ENCODE data around the gene TMEM156. TPM values are rescaled to one million over a fixed set of nuclear protein-coding genes. Genes with fewer than 3 reads are reported as not detected.
A peak's percentile ranks its signal among the peaks of the same experiment; 100 is the strongest.
"Not testable (repeated sequence)": the region's sequence is repeated elsewhere in the genome, so short reads cannot be mapped to it uniquely, and the experiment has no call there.

The TMEM156 gene
- total and polyA plus RNA-seq, 2 experiments from 2014 or later = not detected

DNA sequence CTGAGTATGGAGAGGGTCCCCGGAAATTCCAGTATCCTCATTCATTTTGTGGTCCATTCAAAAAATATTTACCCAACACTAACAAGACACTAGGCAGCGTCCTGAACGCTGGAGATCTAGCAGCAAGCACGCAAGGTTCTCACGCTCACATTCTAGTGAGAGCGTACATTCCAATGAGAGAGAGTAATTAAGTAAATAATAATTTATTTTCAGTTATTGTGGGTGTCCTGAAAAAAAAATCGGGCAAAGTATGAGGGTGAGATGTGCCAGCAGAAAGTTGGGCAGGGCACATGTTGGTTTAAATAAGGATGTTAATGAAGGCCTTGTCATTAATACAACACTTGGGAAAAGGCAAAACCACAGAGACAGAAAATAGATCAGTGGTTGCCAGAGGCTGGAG, 4.0 kb upstream of the TMEM156 start (continued):
- TF ChIP-seq, protein P1, sequence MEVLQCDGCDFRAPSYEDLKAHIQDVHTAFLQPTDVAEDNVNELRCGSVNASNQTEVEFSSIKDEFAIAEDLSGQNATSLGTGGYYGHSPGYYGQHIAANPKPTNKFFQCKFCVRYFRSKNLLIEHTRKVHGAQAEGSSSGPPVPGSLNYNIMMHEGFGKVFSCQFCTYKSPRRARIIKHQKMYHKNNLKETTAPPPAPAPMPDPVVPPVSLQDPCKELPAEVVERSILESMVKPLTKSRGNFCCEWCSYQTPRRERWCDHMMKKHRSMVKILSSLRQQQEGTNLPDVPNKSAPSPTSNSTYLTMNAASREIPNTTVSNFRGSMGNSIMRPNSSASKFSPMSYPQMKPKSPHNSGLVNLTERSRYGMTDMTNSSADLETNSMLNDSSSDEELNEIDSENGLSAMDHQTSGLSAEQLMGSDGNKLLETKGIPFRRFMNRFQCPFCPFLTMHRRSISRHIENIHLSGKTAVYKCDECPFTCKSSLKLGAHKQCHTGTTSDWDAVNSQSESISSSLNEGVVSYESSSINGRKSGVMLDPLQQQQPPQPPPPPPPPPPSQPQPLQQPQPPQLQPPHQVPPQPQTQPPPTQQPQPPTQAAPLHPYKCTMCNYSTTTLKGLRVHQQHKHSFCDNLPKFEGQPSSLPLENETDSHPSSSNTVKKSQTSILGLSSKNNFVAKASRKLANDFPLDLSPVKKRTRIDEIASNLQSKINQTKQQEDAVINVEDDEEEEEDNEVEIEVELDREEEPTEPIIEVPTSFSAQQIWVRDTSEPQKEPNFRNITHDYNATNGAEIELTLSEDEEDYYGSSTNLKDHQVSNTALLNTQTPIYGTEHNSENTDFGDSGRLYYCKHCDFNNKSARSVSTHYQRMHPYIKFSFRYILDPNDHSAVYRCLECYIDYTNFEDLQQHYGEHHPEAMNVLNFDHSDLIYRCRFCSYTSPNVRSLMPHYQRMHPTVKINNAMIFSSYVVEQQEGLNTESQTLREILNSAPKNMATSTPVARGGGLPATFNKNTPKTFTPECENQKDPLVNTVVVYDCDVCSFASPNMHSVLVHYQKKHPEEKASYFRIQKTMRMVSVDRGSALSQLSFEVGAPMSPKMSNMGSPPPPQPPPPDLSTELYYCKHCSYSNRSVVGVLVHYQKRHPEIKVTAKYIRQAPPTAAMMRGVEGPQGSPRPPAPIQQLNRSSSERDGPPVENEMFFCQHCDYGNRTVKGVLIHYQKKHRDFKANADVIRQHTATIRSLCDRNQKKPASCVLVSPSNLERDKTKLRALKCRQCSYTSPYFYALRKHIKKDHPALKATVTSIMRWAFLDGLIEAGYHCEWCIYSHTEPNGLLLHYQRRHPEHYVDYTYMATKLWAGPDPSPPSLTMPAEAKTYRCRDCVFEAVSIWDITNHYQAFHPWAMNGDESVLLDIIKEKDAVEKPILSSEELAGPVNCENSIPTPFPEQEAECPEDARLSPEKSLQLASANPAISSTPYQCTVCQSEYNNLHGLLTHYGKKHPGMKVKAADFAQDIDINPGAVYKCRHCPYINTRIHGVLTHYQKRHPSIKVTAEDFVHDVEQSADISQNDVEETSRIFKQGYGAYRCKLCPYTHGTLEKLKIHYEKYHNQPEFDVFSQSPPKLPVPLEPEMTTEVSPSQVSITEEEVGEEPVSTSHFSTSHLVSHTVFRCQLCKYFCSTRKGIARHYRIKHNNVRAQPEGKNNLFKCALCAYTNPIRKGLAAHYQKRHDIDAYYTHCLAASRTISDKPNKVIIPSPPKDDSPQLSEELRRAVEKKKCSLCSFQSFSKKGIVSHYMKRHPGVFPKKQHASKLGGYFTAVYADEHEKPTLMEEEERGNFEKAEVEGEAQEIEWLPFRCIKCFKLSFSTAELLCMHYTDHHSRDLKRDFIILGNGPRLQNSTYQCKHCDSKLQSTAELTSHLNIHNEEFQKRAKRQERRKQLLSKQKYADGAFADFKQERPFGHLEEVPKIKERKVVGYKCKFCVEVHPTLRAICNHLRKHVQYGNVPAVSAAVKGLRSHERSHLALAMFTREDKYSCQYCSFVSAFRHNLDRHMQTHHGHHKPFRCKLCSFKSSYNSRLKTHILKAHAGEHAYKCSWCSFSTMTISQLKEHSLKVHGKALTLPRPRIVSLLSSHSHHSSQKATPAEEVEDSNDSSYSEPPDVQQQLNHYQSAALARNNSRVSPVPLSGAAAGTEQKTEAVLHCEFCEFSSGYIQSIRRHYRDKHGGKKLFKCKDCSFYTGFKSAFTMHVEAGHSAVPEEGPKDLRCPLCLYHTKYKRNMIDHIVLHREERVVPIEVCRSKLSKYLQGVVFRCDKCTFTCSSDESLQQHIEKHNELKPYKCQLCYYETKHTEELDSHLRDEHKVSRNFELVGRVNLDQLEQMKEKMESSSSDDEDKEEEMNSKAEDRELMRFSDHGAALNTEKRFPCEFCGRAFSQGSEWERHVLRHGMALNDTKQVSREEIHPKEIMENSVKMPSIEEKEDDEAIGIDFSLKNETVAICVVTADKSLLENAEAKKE (CRISPR knock-in tag; IDR thresholded peaks at IDR 0.05) = no peak
- TF ChIP-seq JUNB (IDR thresholded peaks at IDR 0.05; ENCODE audit: unreplicated experiment) = no peak

DNA sequence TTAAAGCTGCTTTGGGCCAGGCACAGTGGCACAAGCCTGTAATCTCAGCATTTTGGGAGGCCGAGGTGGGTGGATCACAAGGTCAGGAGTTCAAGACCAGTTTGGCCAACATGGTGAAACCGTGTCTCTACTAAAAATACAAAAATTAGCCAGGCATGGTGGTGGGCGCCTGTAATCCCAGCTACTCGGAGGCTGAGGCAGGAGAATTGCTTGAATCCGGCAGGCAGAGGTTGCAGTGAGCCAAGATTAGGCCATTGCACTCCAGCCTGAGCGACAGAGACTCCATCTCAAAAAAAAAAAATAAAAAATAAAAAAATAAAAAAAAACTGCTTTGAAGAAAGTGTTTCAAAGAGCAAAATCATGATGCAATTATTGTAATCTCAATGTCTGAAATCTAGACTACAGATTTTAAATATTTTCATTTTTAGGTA, 604 bp downstream of the TMEM156 start:
- not testable (repeated sequence) for H3K4me3 ChIP-seq; H3F3A ChIP-seq (replicated peaks; ENCODE audit: low read depth); H3K9me2 ChIP-seq (ENCODE audit: insufficient read depth); H3K4me1 ChIP-seq (ENCODE audit: insufficient read depth); H3K27me3 Mint-ChIP-seq (ENCODE audit: insufficient read depth, low read depth, poor library complexity); H3K36me3 ChIP-seq (ENCODE audit: insufficient read depth); H3K4me3 Mint-ChIP-seq; H3K4me1 Mint-ChIP-seq; ATAC-seq; H3K4me2 ChIP-seq; H3K27ac Mint-ChIP-seq; H3K27ac ChIP-seq (ENCODE audit: low read depth); DNase-seq (ENCODE audit: low spot score); H2AFZ ChIP-seq; H3K9me3 Mint-ChIP-seq; H3K27me3 ChIP-seq (ENCODE audit: insufficient read depth); H3K79me2 ChIP-seq (replicated peaks; ENCODE audit: insufficient read depth); H4K20me1 ChIP-seq (replicated peaks; ENCODE audit: insufficient read depth); H3K36me3 Mint-ChIP-seq (ENCODE audit: low read depth)

DNA sequence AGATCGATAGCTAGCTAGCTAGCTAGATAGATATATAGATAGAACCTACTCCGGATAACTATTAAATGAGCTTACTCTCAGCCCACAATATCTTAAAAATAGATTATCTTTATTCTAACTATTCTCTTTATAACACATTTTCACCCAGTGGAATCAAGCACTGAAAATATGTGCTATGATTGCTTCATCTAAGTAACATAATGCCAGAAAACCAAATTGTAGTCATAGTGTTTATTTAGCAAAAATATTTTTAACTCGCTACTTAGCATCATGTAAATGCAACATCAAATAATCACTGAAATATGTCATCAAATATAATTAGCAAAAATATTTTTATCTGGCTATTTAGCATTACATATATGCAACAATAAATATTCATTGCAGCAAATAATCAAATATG, 1.5 kb downstream of the TMEM156 start:
- H3F3A ChIP-seq (replicated peaks; ENCODE audit: low read depth) = no peaks in the 10 kb centered on the region
- no peaks in the 10 kb centered on the region for H3K4me1 ChIP-seq (ENCODE audit: insufficient read depth)
- no peak for ATAC-seq
- H3K27me3 Mint-ChIP-seq (ENCODE audit: insufficient read depth, low read depth, poor library complexity) = peaks cover 1% of the 10 kb centered on the region
- no peak overlapping the region for H3K4me3 Mint-ChIP-seq
- no peaks in the 10 kb centered on the region for H3K36me3 Mint-ChIP-seq (ENCODE audit: low read depth)
- H3K9me2 ChIP-seq (ENCODE audit: insufficient read depth) = no peaks in the 10 kb centered on the region
- H3K36me3 ChIP-seq (ENCODE audit: insufficient read depth) = no peaks in the 10 kb centered on the region
- no peak overlapping the region for H3K4me3 ChIP-seq
- H2AFZ ChIP-seq = peak overlapping the region; percentile 72; the same call in 1 of the 2 replicates
- no peaks in the 10 kb centered on the region for H4K20me1 ChIP-seq (replicated peaks; ENCODE audit: insufficient read depth)
- no peak overlapping the region for H3K27ac ChIP-seq (ENCODE audit: low read depth)
- H3K79me2 ChIP-seq (replicated peaks; ENCODE audit: insufficient read depth) = no peaks in the 10 kb centered on the region
- no peaks in the 10 kb centered on the region for H3K4me1 Mint-ChIP-seq
- no peak overlapping the region for H3K4me2 ChIP-seq
- no peaks in the 10 kb centered on the region for H3K9me3 Mint-ChIP-seq
- no peak for DNase-seq (ENCODE audit: low spot score)
- H3K27ac Mint-ChIP-seq = no peak overlapping the region
- H3K27me3 ChIP-seq (ENCODE audit: insufficient read depth) = no peaks in the 10 kb centered on the region
- TF ChIP-seq EZH2phosphoT487 (IDR thresholded peaks at IDR 0.05; ENCODE audit: unreplicated experiment) (no peak), EZH2 (IDR thresholded peaks at IDR 0.05; ENCODE audit: low read depth, unreplicated experiment) (no peak), CREB1 (CRISPR knock-in tag; IDR thresholded peaks at IDR 0.05; ENCODE audit: low read depth) (no peak), ZNF114 (CRISPR knock-in tag; IDR thresholded peaks at IDR 0.05) (no peak)
- TF ChIP-seq, protein P2, sequence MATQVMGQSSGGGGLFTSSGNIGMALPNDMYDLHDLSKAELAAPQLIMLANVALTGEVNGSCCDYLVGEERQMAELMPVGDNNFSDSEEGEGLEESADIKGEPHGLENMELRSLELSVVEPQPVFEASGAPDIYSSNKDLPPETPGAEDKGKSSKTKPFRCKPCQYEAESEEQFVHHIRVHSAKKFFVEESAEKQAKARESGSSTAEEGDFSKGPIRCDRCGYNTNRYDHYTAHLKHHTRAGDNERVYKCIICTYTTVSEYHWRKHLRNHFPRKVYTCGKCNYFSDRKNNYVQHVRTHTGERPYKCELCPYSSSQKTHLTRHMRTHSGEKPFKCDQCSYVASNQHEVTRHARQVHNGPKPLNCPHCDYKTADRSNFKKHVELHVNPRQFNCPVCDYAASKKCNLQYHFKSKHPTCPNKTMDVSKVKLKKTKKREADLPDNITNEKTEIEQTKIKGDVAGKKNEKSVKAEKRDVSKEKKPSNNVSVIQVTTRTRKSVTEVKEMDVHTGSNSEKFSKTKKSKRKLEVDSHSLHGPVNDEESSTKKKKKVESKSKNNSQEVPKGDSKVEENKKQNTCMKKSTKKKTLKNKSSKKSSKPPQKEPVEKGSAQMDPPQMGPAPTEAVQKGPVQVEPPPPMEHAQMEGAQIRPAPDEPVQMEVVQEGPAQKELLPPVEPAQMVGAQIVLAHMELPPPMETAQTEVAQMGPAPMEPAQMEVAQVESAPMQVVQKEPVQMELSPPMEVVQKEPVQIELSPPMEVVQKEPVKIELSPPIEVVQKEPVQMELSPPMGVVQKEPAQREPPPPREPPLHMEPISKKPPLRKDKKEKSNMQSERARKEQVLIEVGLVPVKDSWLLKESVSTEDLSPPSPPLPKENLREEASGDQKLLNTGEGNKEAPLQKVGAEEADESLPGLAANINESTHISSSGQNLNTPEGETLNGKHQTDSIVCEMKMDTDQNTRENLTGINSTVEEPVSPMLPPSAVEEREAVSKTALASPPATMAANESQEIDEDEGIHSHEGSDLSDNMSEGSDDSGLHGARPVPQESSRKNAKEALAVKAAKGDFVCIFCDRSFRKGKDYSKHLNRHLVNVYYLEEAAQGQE (IDR thresholded peaks at IDR 0.05; ENCODE audit: unreplicated experiment) = no peak
- TF ChIP-seq, protein P3, sequence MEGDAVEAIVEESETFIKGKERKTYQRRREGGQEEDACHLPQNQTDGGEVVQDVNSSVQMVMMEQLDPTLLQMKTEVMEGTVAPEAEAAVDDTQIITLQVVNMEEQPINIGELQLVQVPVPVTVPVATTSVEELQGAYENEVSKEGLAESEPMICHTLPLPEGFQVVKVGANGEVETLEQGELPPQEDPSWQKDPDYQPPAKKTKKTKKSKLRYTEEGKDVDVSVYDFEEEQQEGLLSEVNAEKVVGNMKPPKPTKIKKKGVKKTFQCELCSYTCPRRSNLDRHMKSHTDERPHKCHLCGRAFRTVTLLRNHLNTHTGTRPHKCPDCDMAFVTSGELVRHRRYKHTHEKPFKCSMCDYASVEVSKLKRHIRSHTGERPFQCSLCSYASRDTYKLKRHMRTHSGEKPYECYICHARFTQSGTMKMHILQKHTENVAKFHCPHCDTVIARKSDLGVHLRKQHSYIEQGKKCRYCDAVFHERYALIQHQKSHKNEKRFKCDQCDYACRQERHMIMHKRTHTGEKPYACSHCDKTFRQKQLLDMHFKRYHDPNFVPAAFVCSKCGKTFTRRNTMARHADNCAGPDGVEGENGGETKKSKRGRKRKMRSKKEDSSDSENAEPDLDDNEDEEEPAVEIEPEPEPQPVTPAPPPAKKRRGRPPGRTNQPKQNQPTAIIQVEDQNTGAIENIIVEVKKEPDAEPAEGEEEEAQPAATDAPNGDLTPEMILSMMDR (conservative IDR thresholded peaks at IDR 0.05; ENCODE audit: low read depth in 2 of 2) = no peak
